ENCODE measurements around the gene ZNRF2. TPM values are rescaled to one million over a fixed set of nuclear protein-coding genes. Genes with fewer than 3 reads are reported as not detected.

The ZNRF2 gene
- total RNA-seq, 2 donors from 2014 or later = 36.1 to 42.5 TPM

DNA sequence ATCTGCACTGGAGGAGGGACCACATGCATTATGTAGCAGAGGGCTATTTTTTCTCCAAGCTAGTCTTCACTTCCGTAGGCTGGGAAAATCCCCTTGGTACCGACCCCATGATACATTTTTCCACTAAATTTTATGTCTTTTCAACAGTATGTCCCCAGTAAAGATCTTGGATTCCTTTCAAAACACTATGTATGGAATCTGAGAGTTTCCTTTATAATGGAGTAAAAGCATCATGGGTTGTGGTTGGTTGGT lies 4.8 kb upstream of the ZNRF2 start:
- no peaks in the 10 kb centered on the region for H3K27me3 ChIP-seq
- peaks cover 13% of the 10 kb centered on the region for H3K4me1 ChIP-seq
- no peak overlapping the region for H3K4me3 ChIP-seq
- no peak overlapping the region for H3K27ac ChIP-seq
- no peak for TF ChIP-seq POLR2A (IDR thresholded peaks at IDR 0.05)
- TF ChIP-seq, protein P1, sequence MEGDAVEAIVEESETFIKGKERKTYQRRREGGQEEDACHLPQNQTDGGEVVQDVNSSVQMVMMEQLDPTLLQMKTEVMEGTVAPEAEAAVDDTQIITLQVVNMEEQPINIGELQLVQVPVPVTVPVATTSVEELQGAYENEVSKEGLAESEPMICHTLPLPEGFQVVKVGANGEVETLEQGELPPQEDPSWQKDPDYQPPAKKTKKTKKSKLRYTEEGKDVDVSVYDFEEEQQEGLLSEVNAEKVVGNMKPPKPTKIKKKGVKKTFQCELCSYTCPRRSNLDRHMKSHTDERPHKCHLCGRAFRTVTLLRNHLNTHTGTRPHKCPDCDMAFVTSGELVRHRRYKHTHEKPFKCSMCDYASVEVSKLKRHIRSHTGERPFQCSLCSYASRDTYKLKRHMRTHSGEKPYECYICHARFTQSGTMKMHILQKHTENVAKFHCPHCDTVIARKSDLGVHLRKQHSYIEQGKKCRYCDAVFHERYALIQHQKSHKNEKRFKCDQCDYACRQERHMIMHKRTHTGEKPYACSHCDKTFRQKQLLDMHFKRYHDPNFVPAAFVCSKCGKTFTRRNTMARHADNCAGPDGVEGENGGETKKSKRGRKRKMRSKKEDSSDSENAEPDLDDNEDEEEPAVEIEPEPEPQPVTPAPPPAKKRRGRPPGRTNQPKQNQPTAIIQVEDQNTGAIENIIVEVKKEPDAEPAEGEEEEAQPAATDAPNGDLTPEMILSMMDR (IDR thresholded peaks at IDR 0.05) = no peak
- ATAC-seq (no peak), DNase-seq (no peak)
- intact Hi-C loops (cut with DNase I) = no loop called here
- H3K36me3 ChIP-seq (replicated peaks in 1 of 2; ENCODE audit: insufficient read depth in 1 of 2, low read depth in 2 of 2) = no peaks in the 10 kb centered on the region
- H3K9me3 ChIP-seq = no peaks in the 10 kb centered on the region
- 51 to 70% methylated on average over 2 of the region's 2 CpGs for WGBS, 2 donors

DNA sequence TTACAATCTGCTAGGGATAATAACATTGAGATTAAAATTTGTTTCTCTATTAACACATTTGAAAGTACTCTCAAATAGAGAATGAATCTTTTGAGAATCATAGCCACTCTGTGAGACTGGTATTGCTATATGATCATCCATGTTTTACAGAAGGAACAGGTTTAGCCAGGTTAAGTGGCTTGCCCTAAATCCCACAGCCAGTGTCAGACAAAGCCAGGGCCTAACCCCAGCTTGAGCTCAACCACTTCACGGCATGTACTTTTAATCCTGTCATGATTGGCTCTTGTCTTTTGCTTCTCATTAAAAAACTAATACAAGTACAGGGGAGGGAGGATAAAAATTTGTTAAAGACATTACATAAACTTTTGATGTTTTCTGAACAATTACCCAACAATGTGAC lies 3.8 kb upstream of the ZNRF2 start:
- no peak overlapping the region for H3K27ac ChIP-seq
- H3K36me3 ChIP-seq (replicated peaks in 1 of 2; ENCODE audit: insufficient read depth in 1 of 2, low read depth in 2 of 2) = no peaks in the 10 kb centered on the region
- DNase-seq (no peak), ATAC-seq (no peak)
- no peak for TF ChIP-seq POLR2A (IDR thresholded peaks at IDR 0.05)
- TF ChIP-seq, protein P1 (IDR thresholded peaks at IDR 0.05) = no peak
- peaks cover 13% of the 10 kb centered on the region for H3K4me1 ChIP-seq
- intact Hi-C loops (cut with DNase I) = no loop called here
- no peaks in the 10 kb centered on the region for H3K9me3 ChIP-seq
- WGBS, 2 donors = 96% methylated on average over 1 of the region's 1 CpG
- no peak overlapping the region for H3K4me3 ChIP-seq
- H3K27me3 ChIP-seq = no peaks in the 10 kb centered on the region

DNA sequence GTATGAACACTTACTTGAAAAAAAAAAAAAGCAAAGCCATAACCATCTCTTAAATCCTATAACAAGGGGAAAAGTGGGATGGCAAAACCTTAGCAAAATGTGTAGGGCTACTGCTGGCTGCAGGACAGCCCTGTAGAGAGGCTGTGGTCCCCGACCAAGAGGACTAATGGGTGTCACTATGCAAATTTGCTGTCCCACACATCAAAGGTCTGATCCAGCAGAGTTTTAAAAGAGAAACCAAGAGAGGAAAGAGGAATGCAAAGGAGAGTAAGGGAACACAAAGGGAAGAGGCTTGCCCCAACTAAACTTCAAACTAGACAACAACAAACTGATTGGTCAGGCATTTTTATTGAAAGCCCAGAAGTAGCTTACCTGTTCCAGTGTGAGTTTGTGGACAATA lies 3.1 kb upstream of the ZNRF2 start:
- TF ChIP-seq POLR2A (IDR thresholded peaks at IDR 0.05) = no peak
- TF ChIP-seq, protein P1 (IDR thresholded peaks at IDR 0.05) = no peak
- Histone ChIP-seq H3K27me3 (no peaks in the 10 kb centered on the region), H3K4me1 (peaks cover 13% of the 10 kb centered on the region), H3K4me3 (no peak overlapping the region), H3K9me3 (no peaks in the 10 kb centered on the region), H3K27ac (no peak overlapping the region), H3K36me3 (replicated peaks in 1 of 2; ENCODE audit: insufficient read depth in 1 of 2, low read depth in 2 of 2) (no peaks in the 10 kb centered on the region)
- intact Hi-C loops (cut with DNase I) = no loop called here
- ATAC-seq (no peak), DNase-seq (no peak)
- WGBS, 2 donors = 87 to 90% methylated on average over 1 of the region's 1 CpG

DNA sequence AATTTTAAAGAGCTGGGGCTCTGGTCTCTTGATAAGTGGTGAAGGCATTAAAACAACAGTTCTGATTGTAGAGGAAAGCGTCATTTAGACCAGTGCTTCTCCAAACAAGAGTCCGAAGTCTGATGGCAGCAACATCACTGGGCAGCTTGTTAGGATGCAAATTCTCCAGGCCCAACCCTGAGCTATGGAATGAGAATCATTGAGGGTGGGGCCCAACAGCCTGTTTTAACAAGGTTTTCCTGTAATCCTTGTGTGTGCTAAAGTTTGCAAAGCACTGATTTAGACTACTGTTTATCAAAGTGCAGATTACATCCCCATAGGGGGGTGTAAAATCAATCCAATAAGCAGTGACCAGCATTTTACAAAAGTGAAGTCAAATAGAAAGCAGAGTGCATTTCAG lies 2.6 kb upstream of the ZNRF2 start:
- no peaks in the 10 kb centered on the region for H3K27me3 ChIP-seq
- no peak overlapping the region for H3K4me3 ChIP-seq
- 75 to 94% methylated on average over 2 of the region's 2 CpGs for WGBS, 2 donors
- peaks cover 13% of the 10 kb centered on the region for H3K4me1 ChIP-seq
- no peak for DNase-seq
- no peaks in the 10 kb centered on the region for H3K36me3 ChIP-seq (replicated peaks in 1 of 2; ENCODE audit: insufficient read depth in 1 of 2, low read depth in 2 of 2)
- no peak for ATAC-seq
- intact Hi-C loops (cut with DNase I) = no loop called here
- TF ChIP-seq, protein P1 (IDR thresholded peaks at IDR 0.05) = no peak
- TF ChIP-seq POLR2A (IDR thresholded peaks at IDR 0.05) = no peak
- H3K27ac ChIP-seq = no peak overlapping the region
- H3K9me3 ChIP-seq = no peaks in the 10 kb centered on the region

DNA sequence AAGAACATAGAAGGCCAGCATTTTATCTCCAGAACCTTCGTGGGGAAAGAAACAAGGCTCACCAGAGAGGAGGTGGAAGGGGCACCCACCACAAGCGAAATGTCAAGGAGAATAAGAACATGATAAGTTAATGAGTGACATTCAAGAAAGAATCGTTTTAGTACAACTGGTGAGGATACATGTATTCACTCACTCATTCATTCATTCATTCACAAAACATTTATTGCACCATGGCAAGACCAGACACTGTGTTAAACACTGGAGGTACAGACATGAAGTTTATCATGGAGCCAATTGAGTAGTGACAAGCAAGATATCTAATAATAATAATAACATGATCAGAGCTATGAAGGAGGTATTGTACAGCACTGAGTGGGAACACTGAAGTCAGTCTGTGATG lies 1.7 kb upstream of the ZNRF2 start:
- H3K4me1 ChIP-seq = peaks cover 15% of the 10 kb centered on the region
- ATAC-seq (no peak), DNase-seq (no peak)
- intact Hi-C loops (cut with DNase I) = no loop called here
- no peaks in the 10 kb centered on the region for H3K9me3 ChIP-seq
- TF ChIP-seq POLR2A (IDR thresholded peaks at IDR 0.05) = no peak
- TF ChIP-seq, protein P1 (IDR thresholded peaks at IDR 0.05) = no peak
- H3K4me3 ChIP-seq = no peak overlapping the region
- no peaks in the 10 kb centered on the region for H3K27me3 ChIP-seq
- peak overlapping the region in 1 of 4 donors; percentile 99 for H3K27ac ChIP-seq
- 67 to 68% methylated on average over 3 of the region's 3 CpGs for WGBS, 2 donors
- H3K36me3 ChIP-seq (replicated peaks in 1 of 2; ENCODE audit: insufficient read depth in 1 of 2, low read depth in 2 of 2) = no peaks in the 10 kb centered on the region

Data from body of pancreas (tissue), 4 donors.